DND-41 (cell line): ENCODE measurements around the gene PIGB.
"Not testable (repeated sequence)": the region's sequence is repeated elsewhere in the genome, so short reads cannot be mapped to it uniquely, and the experiment has no call there.

Experiments
- ATAC-seq: fragments of 200-7000 bp; cut with Tn5 transposase; 3 replicates; pipeline ENCODE4 v1.9.1; 2021; ENCODE audit warnings: low read depth; ENCODE audit not compliant: insufficient read depth
- DNase-seq: peaks from one replicate; pipeline ENCODE4 v3.0.0-alpha.2; 2020
- H2AFZ ChIP-seq: 2 replicates; pipeline ENCODE4 v1.6.0; 2012; ENCODE audit warnings: low read depth, low read length
- H3K27ac ChIP-seq: 2 replicates; pipeline ENCODE4 v1.5.1; 2012; ENCODE audit warnings: low read length, inconsistent platforms
- H3K27me3 ChIP-seq: fragments of 200-600 bp; sonication (generic); 2 replicates; pipeline ENCODE4 v1.6.0; 2012; ENCODE audit warnings: low read length, mild to moderate bottlenecking, inconsistent platforms; ENCODE audit not compliant: insufficient read depth, poor library complexity
- H3K36me3 ChIP-seq: 2 replicates; pipeline ENCODE4 v1.5.1; 2012; ENCODE audit warnings: low read length, inconsistent platforms; ENCODE audit not compliant: insufficient read depth
- H3K4me1 ChIP-seq: 2 replicates; pipeline ENCODE4 v1.5.1; 2012; ENCODE audit warnings: mild to moderate bottlenecking, low read length; ENCODE audit not compliant: insufficient read depth
- H3K4me2 ChIP-seq: 2 replicates; pipeline ENCODE4 v1.6.0; 2012; ENCODE audit warnings: mild to moderate bottlenecking, moderate library complexity, low read length, inconsistent platforms; ENCODE audit not compliant: insufficient read depth
- H3K4me3 ChIP-seq, 2 experiments: fragments of 200-600 bp in 1 of 2; shearing (Covaris generic) in 1 of 2; 2 replicates each; pipeline ENCODE4 v1.5.1; 2012 to 2016; ENCODE audit warnings: inconsistent platforms in 2 of 2, low read length in 2 of 2, mild to moderate bottlenecking in 2 of 2, low read depth in 1 of 2, moderate library complexity in 1 of 2
- H3K79me2 ChIP-seq: 2 replicates; pipeline ENCODE4 v1.6.0; 2012; ENCODE audit warnings: low read length, inconsistent platforms; ENCODE audit not compliant: insufficient read depth
- H3K9ac ChIP-seq: 2 replicates; pipeline ENCODE4 v1.6.0; 2012; ENCODE audit warnings: low read depth, mild to moderate bottlenecking, inconsistent platforms, low read length, moderate library complexity
- H3K9me3 ChIP-seq: 2 replicates; pipeline ENCODE4 v1.5.1; 2012; ENCODE audit warnings: low read length, moderate library complexity, mild to moderate bottlenecking, inconsistent platforms; ENCODE audit not compliant: insufficient read depth, severe bottlenecking
- H4K20me1 ChIP-seq: 2 replicates; pipeline ENCODE4 v1.6.0; 2012; ENCODE audit warnings: low read length; ENCODE audit not compliant: insufficient read depth
- CTCF ChIP-seq: IDR thresholded peaks from 2 replicates; pipeline ENCODE4 v1.5.1; 2012; ENCODE audit warnings: borderline replicate concordance, low read length, moderate library complexity, mild to moderate bottlenecking; ENCODE audit not compliant: poor library complexity, severe bottlenecking; ENCODE audit errors: extremely low read depth
- EZH2 ChIP-seq: IDR thresholded peaks from 3 replicates; pipeline ENCODE4 v1.6.1; 2012; ENCODE audit warnings: borderline replicate concordance, low read depth, mild to moderate bottlenecking, moderate library complexity, low read length, inconsistent platforms; ENCODE audit not compliant: severe bottlenecking

The PIGB gene

GRCh38 chr15:55279746-55280351 is 39.2 kb upstream of the PIGB start:
- Histone ChIP-seq H4K20me1 (no peaks in the 10 kb centered on the region), H3K4me3 (no peak overlapping the region), H3K27me3 (no peaks in the 10 kb centered on the region), H3K9me3 (no peaks in the 10 kb centered on the region), H3K36me3 (no peaks in the 10 kb centered on the region), H3K79me2 (no peaks in the 10 kb centered on the region), H2AFZ (no peak overlapping the region), H3K27ac (no peak overlapping the region), H3K4me1 (peaks cover 16% of the 10 kb centered on the region), H3K4me2 (no peak overlapping the region), H3K9ac (no peak overlapping the region)
- DNase-seq (peak; percentile 11), ATAC-seq (peak; percentile 61; the same call in 2 of the 3 replicates)
- no peak for TF ChIP-seq CTCF
- no peak for TF ChIP-seq EZH2

- H3K4me3 ChIP-seq, H4K20me1 ChIP-seq, H3K27ac ChIP-seq, H3K36me3 ChIP-seq, H3K4me2 ChIP-seq, DNase-seq, H3K27me3 ChIP-seq, H3K9me3 ChIP-seq, H3K9ac ChIP-seq, ATAC-seq, H2AFZ ChIP-seq, H3K79me2 ChIP-seq: not testable (repeated sequence)
- H3K4me1 ChIP-seq = peaks cover 16% of the 10 kb centered on the region
Measured at GRCh38 chr15:55280589-55280988, 38.4 kb upstream of the PIGB start.

GRCh38 chr15:55281517-55282228 is 37.3 kb upstream of the PIGB start:
- Histone ChIP-seq H3K4me2 (no peak overlapping the region), H3K4me3 (no peak overlapping the region), H3K9me3 (no peaks in the 10 kb centered on the region), H3K27me3 (no peaks in the 10 kb centered on the region), H3K9ac (no peak overlapping the region), H3K36me3 (no peaks in the 10 kb centered on the region), H4K20me1 (no peaks in the 10 kb centered on the region), H2AFZ (no peak overlapping the region), H3K79me2 (no peaks in the 10 kb centered on the region), H3K4me1 (peaks cover 16% of the 10 kb centered on the region), H3K27ac (no peak overlapping the region)
- DNase-seq (no peak), ATAC-seq (no peak)
- no peak for TF ChIP-seq EZH2
- TF ChIP-seq CTCF = no peak

GRCh38 chr15:55282284-55282833 is 36.7 kb upstream of the PIGB start:
- Histone ChIP-seq H3K9me3 (no peaks in the 10 kb centered on the region), H3K4me1 (peaks cover 9% of the 10 kb centered on the region), H3K27ac (no peak overlapping the region), H2AFZ (no peak overlapping the region), H3K4me2 (no peak overlapping the region), H3K27me3 (no peaks in the 10 kb centered on the region), H3K9ac (no peak overlapping the region), H3K36me3 (no peaks in the 10 kb centered on the region), H3K4me3 (no peak overlapping the region), H3K79me2 (no peaks in the 10 kb centered on the region), H4K20me1 (no peaks in the 10 kb centered on the region)
- DNase-seq (no peak), ATAC-seq (no peak)
- no peak for TF ChIP-seq CTCF
- TF ChIP-seq EZH2 = no peak
